Activated CD8-positive, alpha-beta T cell treated with anti-CD3 and anti-CD28 coated beads for 36 hours (primary cell): ENCODE measurements around the gene EPC2. TPM values are rescaled to one million over a fixed set of nuclear protein-coding genes. Genes with fewer than 3 reads are reported as not detected.

Experiments used
- ATAC-seq: fragments of 200-7000 bp; cut with Tn5 transposase; one replicate; pipeline ENCODE4 v1.10.0; 2021; ENCODE audit warnings: mild to moderate bottlenecking, moderate library complexity
- CTCF ChIA-PET: fragments of 350-600 bp; sonication (Branson Sonifier 250); formaldehyde crosslinking; loops from one replicate; lab custom pipeline; 2021; ENCODE audit warnings: antibody characterized with exemption; lab: Charles Lee
- POLR2A ChIA-PET: fragments of 350-600 bp; sonication (Branson Sonifier 250); formaldehyde crosslinking; loops from one replicate; lab custom pipeline; 2021; ENCODE audit warnings: antibody characterized with exemption; lab: Charles Lee
- DNase-seq: peaks from one replicate; pipeline ENCODE4 v3.0.0-alpha.2; 2020
- H3K27ac Mint-ChIP-seq: one replicate; pipeline ENCODE4 v1.8.0; 2021; ENCODE audit warnings: mild to moderate bottlenecking, mixed read lengths
- H3K27me3 Mint-ChIP-seq: one replicate; pipeline ENCODE4 v1.8.0; 2021; ENCODE audit warnings: mixed read lengths
- H3K36me3 Mint-ChIP-seq: one replicate; pipeline ENCODE4 v1.8.0; 2021; ENCODE audit warnings: low read depth, mixed read lengths
- H3K4me1 Mint-ChIP-seq: one replicate; pipeline ENCODE4 v1.8.0; 2021; ENCODE audit warnings: low read depth, mixed read lengths
- H3K4me3 Mint-ChIP-seq: one replicate; pipeline ENCODE4 v1.8.0; 2021; ENCODE audit warnings: mild to moderate bottlenecking, moderate library complexity, mixed read lengths
- H3K9me3 Mint-ChIP-seq: one replicate; pipeline ENCODE4 v1.8.0; 2021; ENCODE audit warnings: mixed read lengths
- intact Hi-C: fragments of 100-400 bp; cut with micrococcal nuclease; formaldehyde crosslinking; loops from one replicate; pipeline ENCODE4 v1.10.0; 2022
- total RNA-seq, 2 experiments: library from RNA; stranded (reverse); gene quantifications; one replicate each; pipeline ENCODE4 v1.2.3, GENCODE V29; 2021
- TF ChIP-seq, protein P1 (sequence below): fragments of 200-600 bp; IDR thresholded peaks from one replicate; pipeline ENCODE4 v1.8.0; 2022; ENCODE audit warnings: antibody characterized with exemption, mild to moderate bottlenecking

The EPC2 gene
- total RNA-seq, 2 experiments from 2014 or later, result 19.3 to 20.0 TPM

DNA sequence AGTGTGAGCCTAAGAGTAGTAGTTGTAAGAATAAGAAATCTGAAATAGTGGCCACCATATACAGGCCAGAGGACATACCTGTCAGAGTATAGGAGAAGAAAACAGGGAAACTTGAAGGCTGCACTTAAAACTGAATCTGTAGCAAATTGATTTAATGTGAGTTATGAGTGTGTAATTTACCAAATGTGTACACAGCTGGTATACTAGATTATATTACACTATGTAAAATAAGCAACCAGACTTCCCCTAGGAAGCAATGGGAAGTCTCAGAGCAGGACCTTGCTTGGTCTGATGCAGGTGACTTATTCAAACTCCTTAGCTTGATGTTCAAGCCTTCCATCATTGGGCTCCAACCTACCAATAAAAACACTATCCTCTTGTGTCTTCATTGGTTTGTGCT lies 17.3 kb upstream of the EPC2 start:
- Mint-ChIP-seq H3K36me3 (no peaks in the 10 kb centered on the region), H3K27me3 (no peaks in the 10 kb centered on the region), H3K9me3 (no peaks in the 10 kb centered on the region), H3K27ac (no peak overlapping the region), H3K4me3 (no peak overlapping the region), H3K4me1 (no peaks in the 10 kb centered on the region)
- intact Hi-C loops, result no loop called here
- ATAC-seq (no peak), DNase-seq (no peak)
- ChIA-PET CTCF (interaction anchor here (1.4 kb wide), 1 partner anchor 11 kb away, joined by 3 read pairs; no protein-coding TSS in a partner anchor), POLR2A (no interaction called here)
- TF ChIP-seq, protein P1, sequence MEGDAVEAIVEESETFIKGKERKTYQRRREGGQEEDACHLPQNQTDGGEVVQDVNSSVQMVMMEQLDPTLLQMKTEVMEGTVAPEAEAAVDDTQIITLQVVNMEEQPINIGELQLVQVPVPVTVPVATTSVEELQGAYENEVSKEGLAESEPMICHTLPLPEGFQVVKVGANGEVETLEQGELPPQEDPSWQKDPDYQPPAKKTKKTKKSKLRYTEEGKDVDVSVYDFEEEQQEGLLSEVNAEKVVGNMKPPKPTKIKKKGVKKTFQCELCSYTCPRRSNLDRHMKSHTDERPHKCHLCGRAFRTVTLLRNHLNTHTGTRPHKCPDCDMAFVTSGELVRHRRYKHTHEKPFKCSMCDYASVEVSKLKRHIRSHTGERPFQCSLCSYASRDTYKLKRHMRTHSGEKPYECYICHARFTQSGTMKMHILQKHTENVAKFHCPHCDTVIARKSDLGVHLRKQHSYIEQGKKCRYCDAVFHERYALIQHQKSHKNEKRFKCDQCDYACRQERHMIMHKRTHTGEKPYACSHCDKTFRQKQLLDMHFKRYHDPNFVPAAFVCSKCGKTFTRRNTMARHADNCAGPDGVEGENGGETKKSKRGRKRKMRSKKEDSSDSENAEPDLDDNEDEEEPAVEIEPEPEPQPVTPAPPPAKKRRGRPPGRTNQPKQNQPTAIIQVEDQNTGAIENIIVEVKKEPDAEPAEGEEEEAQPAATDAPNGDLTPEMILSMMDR, result no peak

DNA sequence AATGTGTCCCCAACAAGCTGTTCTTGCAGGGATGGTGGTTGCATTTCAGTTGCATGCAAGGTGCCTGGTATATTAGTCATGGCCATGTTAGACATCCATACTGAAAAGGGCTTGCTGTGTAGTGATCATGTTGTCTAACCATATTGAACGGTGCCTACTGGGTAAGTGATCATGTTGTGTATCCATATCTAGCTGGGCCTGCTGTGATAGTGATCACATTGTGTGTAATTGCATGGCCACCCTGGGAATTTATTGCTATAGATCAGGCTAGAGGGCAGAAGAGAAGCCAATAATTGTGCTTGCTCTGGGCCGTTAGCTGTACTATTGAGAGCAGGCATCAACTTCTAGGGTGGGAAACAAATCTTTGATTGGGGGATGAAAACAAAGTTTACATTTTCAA lies 9.8 kb upstream of the EPC2 start:
- Mint-ChIP-seq H3K9me3 (no peaks in the 10 kb centered on the region), H3K27me3 (no peaks in the 10 kb centered on the region), H3K27ac (no peak overlapping the region), H3K4me1 (no peaks in the 10 kb centered on the region), H3K36me3 (no peaks in the 10 kb centered on the region), H3K4me3 (no peak overlapping the region)
- TF ChIP-seq, protein P1, result no peak
- ChIA-PET POLR2A (no interaction called here), CTCF (interaction anchor here (1.2 to 1.5 kb wide), 2 partner anchors 10 to 23 kb away, joined by 3 to 5 read pairs; no protein-coding TSS in a partner anchor)
- ATAC-seq (no peak), DNase-seq (no peak)
- intact Hi-C loops, result no loop called here

DNA sequence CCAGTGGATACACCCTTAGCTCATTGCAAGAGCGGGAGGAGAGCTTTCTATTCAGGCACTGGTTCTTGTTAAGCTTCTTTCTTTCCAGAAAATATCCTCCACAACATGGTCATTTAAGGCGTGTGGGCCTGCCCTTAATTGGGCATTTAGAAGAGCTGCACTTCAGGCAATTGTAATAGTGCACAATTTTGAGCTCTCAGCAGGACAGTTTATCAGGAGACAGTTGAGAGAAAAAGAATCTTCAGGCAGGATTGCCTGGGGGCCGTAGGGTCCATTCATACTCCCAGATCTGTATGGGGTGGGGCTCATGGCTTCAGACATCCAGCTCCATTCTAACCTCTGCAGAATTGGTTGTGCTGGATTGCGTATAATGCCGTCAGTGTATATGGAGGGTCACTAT lies 6.0 kb upstream of the EPC2 start:
- H3K27ac Mint-ChIP-seq, result no peak overlapping the region
- intact Hi-C loops, result no loop called here
- DNase-seq, result no peak
- H3K4me3 Mint-ChIP-seq, result no peak overlapping the region
- H3K4me1 Mint-ChIP-seq, result peaks cover 12% of the 10 kb centered on the region
- TF ChIP-seq, protein P1, result no peak
- no peaks in the 10 kb centered on the region for H3K36me3 Mint-ChIP-seq
- H3K27me3 Mint-ChIP-seq, result peaks cover 5% of the 10 kb centered on the region
- ChIA-PET CTCF (interaction anchor here (1.1 kb wide), 1 partner anchor 11 kb away, joined by 3 read pairs; no protein-coding TSS in a partner anchor), POLR2A (interaction anchor here (0.8 to 1.0 kb wide), 2 partner anchors 25 to 51 kb away, joined by 3 to 4 read pairs; no protein-coding TSS in a partner anchor)
- no peak for ATAC-seq
- no peaks in the 10 kb centered on the region for H3K9me3 Mint-ChIP-seq

DNA sequence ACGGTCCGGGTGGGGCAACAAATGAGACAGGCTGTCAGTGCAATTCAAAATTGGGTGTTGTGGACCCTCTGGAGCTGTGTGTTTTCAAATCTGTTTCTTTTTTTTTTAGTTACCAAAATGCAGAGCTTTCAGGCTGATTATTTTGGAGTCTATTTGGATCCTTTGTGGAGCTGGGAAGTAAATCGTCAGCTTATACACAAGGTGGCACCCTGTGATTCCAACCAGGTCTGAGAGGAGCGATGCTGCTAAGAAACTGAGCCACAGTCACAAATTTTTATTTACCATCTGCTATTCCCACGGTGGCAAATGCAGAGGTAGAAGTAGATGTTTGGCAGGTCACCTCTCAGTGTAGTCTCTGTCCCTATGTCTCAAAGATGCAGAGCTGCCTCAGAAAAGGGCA lies 3.8 kb upstream of the EPC2 start:
- TF ChIP-seq, protein P1, result no peak
- intact Hi-C loops, result loop anchor here (5.0 to 10.0 kb wide), 3 partner anchors 118 to 616 kb away; partner anchors contain the start of genes KIF5C, MBD5 and ORC4
- Mint-ChIP-seq H3K9me3 (no peaks in the 10 kb centered on the region), H3K36me3 (no peaks in the 10 kb centered on the region), H3K4me3 (no peak overlapping the region), H3K27me3 (peaks cover 5% of the 10 kb centered on the region), H3K27ac (no peak overlapping the region), H3K4me1 (peaks cover 15% of the 10 kb centered on the region)
- CTCF ChIA-PET, result interaction anchor here (0.9 kb wide), 1 partner anchor 12 kb away, joined by 3 read pairs; no protein-coding TSS in a partner anchor
- POLR2A ChIA-PET, result interaction anchor here (1.0 kb wide), 1 partner anchor 119 kb away, joined by 3 read pairs; no protein-coding TSS in a partner anchor
- DNase-seq (no peak), ATAC-seq (no peak)

DNA sequence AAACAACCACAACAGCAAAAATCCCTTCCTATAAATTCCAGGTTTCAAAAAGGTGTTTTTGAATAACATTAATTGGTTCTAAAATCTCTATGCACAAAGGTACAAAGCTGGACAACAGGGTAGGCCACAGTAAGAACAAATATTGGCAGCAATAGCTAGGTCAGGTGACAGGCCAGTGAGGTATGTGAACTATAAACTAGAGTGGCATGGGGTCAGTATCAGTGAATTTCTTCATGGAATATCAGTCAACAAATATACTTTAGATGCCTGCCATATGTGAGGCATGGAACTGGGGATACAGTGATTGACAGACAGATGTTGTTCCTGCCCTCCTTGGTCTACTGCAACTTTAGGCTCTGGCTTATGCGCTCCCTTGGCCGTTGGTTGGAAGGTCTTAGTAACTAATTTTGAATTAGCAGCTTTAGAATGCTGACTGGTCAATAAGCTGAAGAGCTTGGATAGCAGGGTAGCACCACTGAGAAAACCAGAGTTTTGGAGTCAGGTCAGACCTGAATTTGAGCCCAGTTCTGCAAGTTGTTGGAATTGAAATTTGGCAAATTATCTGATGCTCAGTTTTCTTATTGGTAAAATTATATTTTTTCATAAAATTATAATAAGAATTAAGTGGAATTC lies 2.3 kb upstream of the EPC2 start:
- Mint-ChIP-seq H3K4me1 (peaks cover 21% of the 10 kb centered on the region), H3K36me3 (peaks cover 1% of the 10 kb centered on the region), H3K27ac (no peak overlapping the region), H3K27me3 (peaks cover 5% of the 10 kb centered on the region), H3K9me3 (no peaks in the 10 kb centered on the region), H3K4me3 (no peak overlapping the region)
- CTCF ChIA-PET, result interaction anchor here (0.9 kb wide), 1 partner anchor 24 kb away, joined by 3 read pairs; no protein-coding TSS in a partner anchor
- POLR2A ChIA-PET, result interaction anchor here (0.8 to 1.6 kb wide), 2 partner anchors 10 to 120 kb away, joined by 3 read pairs; no protein-coding TSS in a partner anchor
- TF ChIP-seq, protein P1, result no peak
- intact Hi-C loops, result loop anchor here (5.0 to 10.0 kb wide), 3 partner anchors 120 to 617 kb away; partner anchors contain the start of genes KIF5C, MBD5 and ORC4
- ATAC-seq (no peak), DNase-seq (no peak)
